Limb (tissue), 2 donors: ENCODE results near the gene FAM20A.
"Not testable (repeated sequence)": the region's sequence is repeated elsewhere in the genome, so short reads cannot be mapped to it uniquely, and the experiment has no call there.

Experiments used
- DNase-seq, 2 donors: peaks; one replicate each; pipeline ENCODE4 v3.0.0-alpha.2; 2016; ENCODE audit errors: extremely low spot score in 2 of 2

The FAM20A gene

GRCh38 chr17:68589086-68589485 lies 12.1 kb downstream of the FAM20A start:
- no peak for DNase-seq

GRCh38 chr17:68588362-68588761 lies 12.8 kb downstream of the FAM20A start:
- DNase-seq = no peak

- no peak for DNase-seq
These were observed 13.3 kb downstream of the FAM20A start for GRCh38 chr17:68587847-68588246.

GRCh38 chr17:68587026-68587425 lies 14.1 kb downstream of the FAM20A start:
- no peak for DNase-seq

- DNase-seq = no peak
These were observed 15.5 kb downstream of the FAM20A start for GRCh38 chr17:68585643-68586042.

GRCh38 chr17:68584581-68585303 lies 16.4 kb downstream of the FAM20A start:
- DNase-seq = no peak

- DNase-seq = not testable (repeated sequence)
These were observed 18.3 kb downstream of the FAM20A start for GRCh38 chr17:68582867-68583266.

- DNase-seq = no peak
These were observed 19.1 kb downstream of the FAM20A start for GRCh38 chr17:68581863-68582645.

GRCh38 chr17:68580236-68580770 lies 20.9 kb downstream of the FAM20A start:
- peak; percentile 49 to 58 for DNase-seq

GRCh38 chr17:68579194-68579927 lies 21.8 kb downstream of the FAM20A start:
- no peak for DNase-seq

GRCh38 chr17:68578236-68578635 lies 22.9 kb downstream of the FAM20A start:
- DNase-seq = no peak

GRCh38 chr17:68577497-68577821 lies 23.7 kb downstream of the FAM20A start:
- no peak for DNase-seq

- DNase-seq = peak; percentile 44 to 49
These were observed 24.2 kb downstream of the FAM20A start for GRCh38 chr17:68576811-68577496.

GRCh38 chr17:68576137-68576536 lies 25.0 kb downstream of the FAM20A start:
- DNase-seq = no peak

- no peak for DNase-seq
These were observed 27.8 kb downstream of the FAM20A start for GRCh38 chr17:68573338-68573737.

- DNase-seq = no peak
These were observed 28.9 kb downstream of the FAM20A start for GRCh38 chr17:68572138-68572842.

GRCh38 chr17:68570526-68570925 lies 30.6 kb downstream of the FAM20A start:
- no peak for DNase-seq

- DNase-seq = no peak
These were observed 31.8 kb downstream of the FAM20A start for GRCh38 chr17:68569346-68569745.

- DNase-seq = no peak
These were observed 32.6 kb downstream of the FAM20A start for GRCh38 chr17:68568581-68568980.

GRCh38 chr17:68567581-68567980 lies 33.6 kb downstream of the FAM20A start:
- DNase-seq = no peak

GRCh38 chr17:68567035-68567434 lies 34.1 kb downstream of the FAM20A start:
- DNase-seq = no peak
